Right lobe of liver (tissue), 6 donors: ENCODE measurements around the gene CIDEC. TPM values are rescaled to one million over a fixed set of nuclear protein-coding genes. Genes with fewer than 3 reads are reported as not detected.
"Not testable (repeated sequence)": the region's sequence is repeated elsewhere in the genome, so short reads cannot be mapped to it uniquely, and the experiment has no call there.

Experiments
- ATAC-seq, 4 donors: fragments of 200-7000 bp; cut with Tn5 transposase; one replicate each; pipeline ENCODE4 v1.9.1; 2020; ENCODE audit warnings: mild to moderate bottlenecking in 4 of 4, moderate library complexity in 4 of 4
- DNase-seq, 3 donors: peaks; one replicate each; pipeline ENCODE4 v3.0.0-alpha.2; 2020
- H3K27ac ChIP-seq, 3 donors: fragments of 200-600 bp; one replicate each; pipeline ENCODE4 v1.8.0; 2022
- H3K27me3 ChIP-seq, 2 donors: fragments of 200-600 bp; one replicate each; pipeline ENCODE4 v1.8.0; 2022
- H3K36me3 ChIP-seq, 4 donors: fragments of 200-600 bp; sonication (generic) in 1 of 4; one replicate each; pipeline versions ENCODE4 v1.5.1 to v1.8.0; 2017 to 2022; ENCODE audit warnings: control low read depth in 1 of 4
- H3K4me1 ChIP-seq, 4 donors: fragments of 200-600 bp; sonication (generic) in 1 of 4; one replicate each; pipeline versions ENCODE4 v1.5.1 to v1.8.0; 2017 to 2022; ENCODE audit warnings: control low read depth in 1 of 4
- H3K4me3 ChIP-seq, 3 donors: fragments of 200-600 bp; one replicate each; pipeline ENCODE4 v1.8.0; 2022
- H3K9me3 ChIP-seq, 4 donors: fragments of 200-600 bp; sonication (generic) in 1 of 4; one replicate each; pipeline versions ENCODE4 v1.5.1 to v1.8.0; 2017 to 2022; ENCODE audit warnings: control low read depth in 1 of 4
- POLR2A ChIP-seq: fragments of 450-650 bp; IDR thresholded peaks from one replicate; pipeline ENCODE4 v1.6.1; 2017; ENCODE audit warnings: antibody characterized with exemption, mild to moderate bottlenecking
- WGBS: methylation state at CpG from one replicate; pipeline ENCODE4 v1.1.6; 2018; ENCODE audit warnings: low coverage, low lambda C conversion rate; ENCODE audit not compliant: insufficient coverage; ENCODE audit errors: missing lambda C conversion rate; 5-methylcytosine and 5-hydroxymethylcytosine counted together
- intact Hi-C, 2 donors: fragments of 100-400 bp; cut with DNase I; formaldehyde crosslinking; loops; one replicate each; pipeline versions ENCODE4 v1.11.2 to v1.14.1; 2022
- total RNA-seq, 6 experiments: library from RNA; depleted of rRNA in 2 of 6; stranded (reverse); fragments of >200 nt in 2 of 6; fragmentation: NEBNext Ultra II Directional in 3 of 6; extraction: Animal tissue kit (Norgen Biotek cat#: 25700) in 3 of 6; gene quantifications; one replicate each; pipeline versions ENCODE4 v1.1.0 to v1.2.4, GENCODE V29; 2016 to 2023
- TF ChIP-seq, protein P1 (sequence below), 4 donors: fragments of 200-600 bp in 3 of 4; fragments of 450-650 bp in 1 of 4; IDR thresholded peaks; one replicate each; pipeline versions ENCODE4 v1.5.1 to v1.8.0; 2016 to 2022; ENCODE audit warnings: antibody characterized with exemption in 4 of 4, mild to moderate bottlenecking in 2 of 4
- donor health status: DM: no; HTN: yes; CAD: no.
- donor health status: DM: no; HTN: no; CAD: no.
- donor health status: DM: no; HTN: no; CAD: no.
- donor health status: DM: no; HTN: yes; CAD: no.
- donor health status: DM: no; HTN: yes; CAD: no.

Gene CIDEC
- total RNA-seq, 6 experiments from 2014 or later: 1.0 to 101 (median 2.7) TPM

DNA sequence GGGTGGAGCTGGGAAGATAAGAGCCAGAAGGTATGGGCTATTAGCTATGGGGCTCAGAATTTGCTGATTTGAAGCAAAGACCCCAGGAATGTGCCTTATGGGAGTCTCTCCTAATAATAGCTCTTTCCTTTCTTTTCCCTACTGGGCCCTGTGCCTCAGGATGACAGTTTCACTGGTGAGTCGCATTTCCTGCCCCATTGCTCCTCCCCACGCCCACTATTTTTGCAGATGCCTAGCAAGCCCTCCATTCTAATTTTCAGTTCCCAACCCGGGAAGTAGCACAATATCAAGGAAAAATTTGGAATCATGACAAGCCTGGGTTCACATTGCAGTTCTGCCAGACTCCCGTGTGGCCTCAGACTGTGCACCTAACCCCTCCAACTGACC lies 23.2 kb upstream of the CIDEC start:
- Histone ChIP-seq H3K27me3 (no peaks in the 10 kb centered on the region), H3K4me3 (peak overlapping the region in 1 of 3 donors; percentile 13), H3K9me3 (no peaks in the 10 kb centered on the region), H3K27ac (peak overlapping the region in 2 of 3 donors; percentile 7 to 29), H3K4me1 (peaks cover 0 to 36% (median 13%) of the 10 kb centered on the region in 4 donors), H3K36me3 (no peaks in the 10 kb centered on the region)
- DNase-seq (no peak), ATAC-seq (peak in 1 of 4 donors; percentile 52)
- intact Hi-C loops: no loop called here
- TF ChIP-seq POLR2A: no peak
- TF ChIP-seq, protein P1, sequence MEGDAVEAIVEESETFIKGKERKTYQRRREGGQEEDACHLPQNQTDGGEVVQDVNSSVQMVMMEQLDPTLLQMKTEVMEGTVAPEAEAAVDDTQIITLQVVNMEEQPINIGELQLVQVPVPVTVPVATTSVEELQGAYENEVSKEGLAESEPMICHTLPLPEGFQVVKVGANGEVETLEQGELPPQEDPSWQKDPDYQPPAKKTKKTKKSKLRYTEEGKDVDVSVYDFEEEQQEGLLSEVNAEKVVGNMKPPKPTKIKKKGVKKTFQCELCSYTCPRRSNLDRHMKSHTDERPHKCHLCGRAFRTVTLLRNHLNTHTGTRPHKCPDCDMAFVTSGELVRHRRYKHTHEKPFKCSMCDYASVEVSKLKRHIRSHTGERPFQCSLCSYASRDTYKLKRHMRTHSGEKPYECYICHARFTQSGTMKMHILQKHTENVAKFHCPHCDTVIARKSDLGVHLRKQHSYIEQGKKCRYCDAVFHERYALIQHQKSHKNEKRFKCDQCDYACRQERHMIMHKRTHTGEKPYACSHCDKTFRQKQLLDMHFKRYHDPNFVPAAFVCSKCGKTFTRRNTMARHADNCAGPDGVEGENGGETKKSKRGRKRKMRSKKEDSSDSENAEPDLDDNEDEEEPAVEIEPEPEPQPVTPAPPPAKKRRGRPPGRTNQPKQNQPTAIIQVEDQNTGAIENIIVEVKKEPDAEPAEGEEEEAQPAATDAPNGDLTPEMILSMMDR (IDR thresholded peaks at IDR 0.05): no peak
- 6% methylated on average over 4 of the region's 4 CpGs for WGBS

DNA sequence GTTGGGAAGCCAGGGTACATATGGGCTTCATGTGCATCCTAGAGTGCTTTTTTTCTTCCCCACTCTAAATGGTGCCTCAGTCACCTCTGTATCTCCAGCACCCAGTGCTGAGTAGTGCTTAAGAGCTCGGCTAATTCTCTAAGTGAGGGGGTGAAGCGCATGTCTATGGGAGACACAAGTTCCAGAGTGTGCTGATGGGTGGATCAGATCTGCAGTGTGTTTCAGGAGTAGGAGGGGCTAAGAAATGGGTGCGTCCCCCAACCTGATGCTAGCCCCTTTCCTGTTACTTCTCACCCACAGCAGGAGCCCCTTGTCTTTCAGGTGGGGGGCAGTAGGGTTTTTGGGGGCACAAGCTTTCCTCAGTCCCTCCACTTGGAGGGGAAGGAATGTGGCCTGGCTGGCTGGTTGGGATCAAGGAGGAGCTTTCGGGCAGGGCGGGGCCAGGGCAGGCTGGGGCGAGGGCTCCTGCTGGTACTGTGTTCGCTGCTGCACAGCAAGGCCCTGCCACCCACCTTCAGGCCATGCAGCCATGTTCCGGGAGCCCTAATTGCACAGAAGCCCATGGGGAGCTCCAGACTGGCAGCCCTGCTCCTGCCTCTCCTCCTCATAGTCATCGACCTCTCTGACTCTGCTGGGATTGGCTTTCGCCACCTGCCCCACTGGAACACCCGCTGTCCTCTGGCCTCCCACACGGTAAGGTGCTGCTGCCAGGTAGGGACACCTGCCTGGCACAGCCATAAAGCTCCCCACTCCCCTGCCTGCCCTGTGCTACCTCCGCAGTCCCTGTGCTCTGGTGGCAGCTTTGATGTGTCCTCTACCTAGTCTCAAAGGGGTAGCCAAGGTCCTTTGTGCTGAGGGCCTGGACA lies 22.6 kb upstream of the CIDEC start, which contains the start of gene IL17RE:
Gene IL17RE, plus strand, starts transcription at position 477 of the 866 bp plus-strand sequence. Its CDS starts 85 bp downstream, at position 562.
- H3K36me3 ChIP-seq: no peaks in the 10 kb centered on the region
- H3K27me3 ChIP-seq: no peaks in the 10 kb centered on the region
- 44% methylated on average over 1 of the region's 13 CpGs for WGBS
- DNase-seq: peak in 2 of 3 donors; percentile 71 to 78
- H3K9me3 ChIP-seq: no peaks in the 10 kb centered on the region
- H3K4me3 ChIP-seq: peak within 1 kb of the TSS in 1 of 3 donors; percentile 13
- peak; percentile 17 to 68 (median 44) for ATAC-seq
- intact Hi-C loops: no loop called here
- no peak for TF ChIP-seq POLR2A
- TF ChIP-seq, protein P1 (IDR thresholded peaks at IDR 0.05): no peak
- peaks cover 0 to 34% (median 12%) of the 10 kb centered on the region in 4 donors for H3K4me1 ChIP-seq
- peak within 1 kb of the TSS in 2 of 3 donors; percentile 7 to 29 for H3K27ac ChIP-seq

DNA sequence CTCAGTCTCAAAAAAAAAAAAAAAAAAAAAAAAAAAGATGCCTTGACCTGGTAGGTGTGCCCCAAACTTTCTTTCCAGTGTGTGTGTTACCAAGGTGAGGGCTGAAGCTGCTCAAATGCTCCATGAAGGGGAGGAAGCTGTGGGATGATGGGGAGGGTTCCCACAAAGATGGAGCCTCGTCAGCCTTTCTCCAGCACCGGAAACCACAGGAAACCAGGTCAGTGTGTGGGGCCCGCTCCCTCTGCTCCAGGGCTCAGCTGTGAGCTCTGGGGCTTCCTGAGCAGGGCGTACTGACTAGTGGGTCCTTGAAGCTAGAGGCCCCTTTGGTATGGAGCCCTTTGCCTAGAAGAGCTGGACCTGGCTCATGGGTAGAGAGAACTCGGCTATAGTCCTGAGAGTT lies 21.9 kb upstream of the CIDEC start:
- WGBS: 65% methylated on average over 3 of the region's 5 CpGs
- DNase-seq: no peak
- Histone ChIP-seq H3K4me1 (peaks cover 0 to 40% (median 13%) of the 10 kb centered on the region in 4 donors), H3K36me3 (no peaks in the 10 kb centered on the region), H3K9me3 (no peaks in the 10 kb centered on the region), H3K27me3 (no peaks in the 10 kb centered on the region), H3K4me3 (no peak overlapping the region), H3K27ac (no peak overlapping the region)
- no peak for ATAC-seq
- TF ChIP-seq, protein P1 (IDR thresholded peaks at IDR 0.05): no peak
- no peak for TF ChIP-seq POLR2A
- intact Hi-C loops: no loop called here

DNA sequence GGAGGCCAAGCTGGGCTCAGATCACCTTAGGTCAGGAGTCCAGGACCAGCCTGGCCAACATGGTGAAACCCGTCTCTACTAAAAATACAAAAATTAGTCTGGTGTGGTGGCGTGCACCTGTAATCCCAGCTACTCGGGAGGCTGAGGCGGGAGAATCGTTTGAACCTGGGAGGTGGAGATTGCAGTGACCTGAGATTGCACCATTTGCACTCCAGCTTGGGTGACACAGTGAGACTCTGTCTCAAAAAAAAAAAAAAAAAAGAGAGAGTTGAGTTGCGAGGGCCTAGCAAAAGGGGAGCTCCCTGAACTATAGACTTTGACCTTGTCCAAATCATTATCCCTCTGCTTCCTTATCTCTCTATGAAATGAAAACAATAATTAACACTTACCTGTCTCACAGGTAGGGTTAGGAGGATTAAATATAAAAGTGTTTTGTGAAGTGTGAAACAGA lies 20.9 kb upstream of the CIDEC start:
- WGBS: 45% methylated on average over 6 of the region's 6 CpGs
- ATAC-seq (peak in 2 of 4 donors; percentile 3 to 9), DNase-seq (peak in 1 of 3 donors; percentile 62)
- H3K36me3 ChIP-seq, H3K4me3 ChIP-seq, H3K9me3 ChIP-seq, H3K27me3 ChIP-seq, intact Hi-C loops: not testable (repeated sequence)
- H3K4me1 ChIP-seq: peaks cover 0 to 50% (median 13%) of the 10 kb centered on the region in 4 donors
- peak overlapping the region in 1 of 3 donors; percentile 25 for H3K27ac ChIP-seq

DNA sequence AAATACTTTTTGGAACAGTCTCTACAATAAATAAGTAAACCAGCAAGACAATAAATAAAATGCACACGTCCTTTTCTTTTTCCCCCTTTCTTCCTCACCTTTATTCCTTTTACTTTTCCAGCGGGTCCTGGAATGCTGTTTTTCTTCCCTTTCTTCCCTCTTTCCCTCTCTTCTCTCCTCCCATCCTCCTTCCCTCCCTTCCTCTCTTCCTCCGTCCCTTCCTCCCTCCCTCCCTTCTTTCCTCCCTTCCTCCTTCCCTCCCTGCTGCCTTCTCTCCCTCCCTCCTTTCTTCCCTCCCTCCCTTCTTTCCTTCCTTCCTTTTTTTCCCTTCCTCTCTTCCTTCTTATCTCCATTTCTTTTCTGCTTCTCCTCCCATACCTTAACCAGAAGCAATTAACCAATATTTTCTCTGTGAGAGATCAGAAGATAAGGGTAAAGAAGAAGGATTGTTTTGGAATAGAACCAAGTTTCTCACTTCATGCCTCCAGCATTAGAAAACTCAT lies 19.3 kb upstream of the CIDEC start:
- no peak for DNase-seq
- Histone ChIP-seq H3K4me3 (no peak overlapping the region), H3K4me1 (peaks cover 0 to 50% (median 13%) of the 10 kb centered on the region in 4 donors), H3K9me3 (no peaks in the 10 kb centered on the region), H3K27me3 (no peaks in the 10 kb centered on the region), H3K27ac (peak overlapping the region in 1 of 3 donors; percentile 69), H3K36me3 (no peaks in the 10 kb centered on the region)
- TF ChIP-seq POLR2A: no peak
- TF ChIP-seq, protein P1 (IDR thresholded peaks at IDR 0.05): no peak
- intact Hi-C loops: no loop called here
- WGBS: 61% methylated on average over 3 of the region's 3 CpGs
- ATAC-seq: no peak
